Naive thymus-derived CD8-positive, alpha-beta T cell (primary cell): ENCODE measurements around the gene CFL1. TPM values are rescaled to one million over a fixed set of nuclear protein-coding genes. Genes with fewer than 3 reads are reported as not detected.
A peak's percentile ranks its signal among the peaks of the same experiment; 100 is the strongest.

Experiments used
- ATAC-seq, 2 donors: fragments of 150-1000 bp; cut with Tn5 transposase in 1 of 2; sonication (Bioruptor Pico), chemical (Tn5 transposase) in 1 of 2; 1 replicate in 1 of 2; 2 replicates in 1 of 2; pipeline ENCODE4 v1.10.0; 2021; ENCODE audit warnings: mild to moderate bottlenecking in 2 of 2, moderate library complexity in 2 of 2
- POLR2A ChIA-PET: fragments of 350-600 bp; sonication (Branson Sonifier 250); formaldehyde crosslinking; loops from one replicate; lab custom pipeline; 2021; ENCODE audit warnings: antibody characterized with exemption; lab: Charles Lee
- DNase-seq, 10 donors: peaks; one replicate each; pipeline versions ENCODE4 v3.0.0 to v3.0.0-alpha.2; 2020 to 2022
- H3K27ac Mint-ChIP-seq, 10 donors: one replicate each; pipeline ENCODE4 v1.8.0; 2020 to 2022; ENCODE audit warnings: mild to moderate bottlenecking in 10 of 10, mixed read lengths in 10 of 10, moderate library complexity in 4 of 10, inconsistent platforms in 1 of 10
- H3K27me3 Mint-ChIP-seq, 5 donors: one replicate each; pipeline ENCODE4 v1.8.0; 2021 to 2022; ENCODE audit warnings: mixed read lengths in 5 of 5
- H3K36me3 Mint-ChIP-seq, 3 donors: one replicate each; pipeline ENCODE4 v1.8.0; 2020 to 2022; ENCODE audit warnings: mixed read lengths in 3 of 3, mild to moderate bottlenecking in 2 of 3, inconsistent platforms in 1 of 3
- H3K4me1 Mint-ChIP-seq, 4 donors: one replicate each; pipeline ENCODE4 v1.8.0; 2021 to 2022; ENCODE audit warnings: mixed read lengths in 4 of 4
- H3K4me3 Mint-ChIP-seq, 10 donors: one replicate each; pipeline ENCODE4 v1.8.0; 2020 to 2022; ENCODE audit warnings: mild to moderate bottlenecking in 10 of 10, mixed read lengths in 10 of 10, moderate library complexity in 6 of 10, inconsistent platforms in 1 of 10
- H3K9me3 Mint-ChIP-seq, 9 donors: one replicate each; pipeline ENCODE4 v1.8.0; 2020 to 2022; ENCODE audit warnings: mixed read lengths in 9 of 9, mild to moderate bottlenecking in 3 of 9, inconsistent platforms in 1 of 9, moderate library complexity in 1 of 9
- polyA plus RNA-seq, 3 donors: library from polyadenylated mRNA; unstranded; fragments of 300-500 nt; fragmentation: Illumina TruSeq; gene quantifications; one replicate each; pipeline ENCODE4 v1.2.3, GENCODE V29; 2021
- total RNA-seq, 8 experiments: library from RNA in 2 of 8; stranded (reverse) in 2 of 8; gene quantifications; one replicate each; pipeline ENCODE4 v1.2.3 and lab custom pipeline; 2021 to 2026

Gene CFL1
- total and polyA plus RNA-seq, 5 experiments from 2014 or later: 486 to 2,575 (median 2,347) TPM

- no peaks in the 10 kb centered on the region for H3K27me3 Mint-ChIP-seq
- ATAC-seq (peak; percentile 41 to 50), DNase-seq (peak; percentile 90 to 98 (median 95))
- peak within 1 kb of the TSS; percentile 93 to 99 (median 96) for H3K27ac Mint-ChIP-seq
- peak within 1 kb of the TSS; percentile 91 to 99 (median 96) for H3K4me3 Mint-ChIP-seq
- no peaks in the 10 kb centered on the region for H3K9me3 Mint-ChIP-seq
- peaks cover 30 to 45% (median 41%) of the 10 kb centered on the region in 4 donors for H3K4me1 Mint-ChIP-seq
- peaks cover 0 to 48% (median 8%) of the 10 kb centered on the region in 3 donors for H3K36me3 Mint-ChIP-seq
- POLR2A ChIA-PET: interaction anchor here (0.6 to 12.6 kb wide), 43 partner anchors 11 to 1543 kb away, joined by 3 to 405 read pairs (median 7); partner anchors contain the start of genes BANF1, C11orf68, CCDC85B and CTSW
Measured at GRCh38 chr11:65860278-65861164, 2.5 kb upstream of the CFL1 start, which contains the start of gene MUS81. Gene MUS81, plus strand, starts transcription at chr11:65860433. Its CDS starts 321 bp downstream, at chr11:65860754.

- Mint-ChIP-seq H3K27me3 (no peaks in the 10 kb centered on the region), H3K9me3 (no peaks in the 10 kb centered on the region), H3K4me1 (peaks cover 28 to 50% (median 46%) of the 10 kb centered on the region in 4 donors), H3K27ac (peak overlapping the region; percentile 93 to 99 (median 96)), H3K36me3 (peaks cover 0 to 47% (median 8%) of the 10 kb centered on the region in 3 donors), H3K4me3 (peak overlapping the region; percentile 91 to 99 (median 96))
- POLR2A ChIA-PET: interaction anchor here (0.6 to 12.6 kb wide), 44 partner anchors 8 to 1542 kb away, joined by 3 to 405 read pairs (median 7); partner anchors contain the start of genes BANF1, C11orf68, CCDC85B and CTSW
- DNase-seq (peak in 1 of 10 donors; percentile 18), ATAC-seq (peak; percentile 0 to 3)
Measured at GRCh38 chr11:65859812-65860277, 1.9 kb upstream of the CFL1 start.

GRCh38 chr11:65859095-65859811 lies 1.3 kb upstream of the CFL1 start:
- Mint-ChIP-seq H3K36me3 (peaks cover 4 to 48% (median 11%) of the 10 kb centered on the region in 3 donors), H3K9me3 (no peaks in the 10 kb centered on the region), H3K4me1 (peaks cover 33 to 56% (median 52%) of the 10 kb centered on the region in 4 donors), H3K4me3 (peak overlapping the region; percentile 91 to 99 (median 96)), H3K27me3 (no peaks in the 10 kb centered on the region), H3K27ac (peak overlapping the region; percentile 93 to 99 (median 96))
- ATAC-seq: peak; percentile 64 to 65
- POLR2A ChIA-PET: interaction anchor here (0.6 to 12.6 kb wide), 46 partner anchors 7 to 1542 kb away, joined by 3 to 405 read pairs (median 6); partner anchors contain the start of genes BANF1, C11orf68, CCDC85B and CTSW
- DNase-seq: peak; percentile 89 to 100 (median 95)

DNA sequence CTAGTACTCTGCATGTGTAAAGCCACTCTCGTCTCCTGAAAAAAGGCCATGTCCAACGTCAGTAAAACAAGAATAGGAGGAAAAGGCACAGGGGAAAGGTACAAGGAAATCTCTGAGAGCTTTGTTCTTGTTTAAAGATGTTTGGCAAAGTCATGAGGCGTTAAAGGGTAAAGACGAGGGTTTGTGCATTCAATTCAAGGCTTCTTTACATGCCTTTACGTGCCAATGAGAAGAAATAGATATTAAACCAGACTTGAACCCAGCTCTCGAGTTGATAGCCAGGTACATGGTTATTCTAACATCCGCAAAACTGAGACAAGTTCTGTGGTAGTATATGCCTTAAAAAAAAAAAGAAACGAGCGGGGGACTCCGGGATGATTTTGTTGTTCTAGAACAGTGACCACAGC lies 704 bp upstream of the CFL1 start:
- no peak for DNase-seq
- ATAC-seq: no peak
- H3K27ac Mint-ChIP-seq: peak overlapping the region; percentile 67 to 99 (median 96)
- no peaks in the 10 kb centered on the region for H3K27me3 Mint-ChIP-seq
- peak overlapping the region; percentile 91 to 99 (median 96) for H3K4me3 Mint-ChIP-seq
- H3K9me3 Mint-ChIP-seq: no peaks in the 10 kb centered on the region
- peaks cover 31 to 62% (median 57%) of the 10 kb centered on the region in 4 donors for H3K4me1 Mint-ChIP-seq
- H3K36me3 Mint-ChIP-seq: peaks cover 4 to 48% (median 14%) of the 10 kb centered on the region in 3 donors
- POLR2A ChIA-PET: interaction anchor here (0.5 to 12.6 kb wide), 40 partner anchors 9 to 1541 kb away, joined by 3 to 405 read pairs (median 5); partner anchors contain the start of genes BANF1, C11orf68, CCDC85B and CTSW

GRCh38 chr11:65857500-65857852 lies 504 bp downstream of the CFL1 start:
- peaks cover 28 to 63% (median 55%) of the 10 kb centered on the region in 4 donors for H3K4me1 Mint-ChIP-seq
- peaks cover 4 to 42% (median 17%) of the 10 kb centered on the region in 3 donors for H3K36me3 Mint-ChIP-seq
- DNase-seq (peak; percentile 46 to 82 (median 72)), ATAC-seq (no peak)
- no peaks in the 10 kb centered on the region for H3K27me3 Mint-ChIP-seq
- H3K9me3 Mint-ChIP-seq: no peaks in the 10 kb centered on the region
- H3K4me3 Mint-ChIP-seq: peak overlapping the region; percentile 61 to 96 (median 92)
- peak overlapping the region in 4 of 10 donors; percentile 43 to 95 (median 94) for H3K27ac Mint-ChIP-seq
- POLR2A ChIA-PET: interaction anchor here (0.6 to 12.6 kb wide), 20 partner anchors 9 to 1627 kb away, joined by 3 to 405 read pairs (median 5); partner anchors contain the start of genes BANF1, C11orf68, CCDC85B and CTSW

- peaks cover 4 to 44% (median 22%) of the 10 kb centered on the region in 3 donors for H3K36me3 Mint-ChIP-seq
- ATAC-seq (peak; percentile 5 to 11), DNase-seq (peak; percentile 76 to 90 (median 83))
- peaks cover 28 to 66% (median 55%) of the 10 kb centered on the region in 4 donors for H3K4me1 Mint-ChIP-seq
- H3K9me3 Mint-ChIP-seq: no peaks in the 10 kb centered on the region
- POLR2A ChIA-PET: interaction anchor here (0.9 to 12.6 kb wide), 10 partner anchors 9 to 242 kb away, joined by 3 to 405 read pairs (median 6); partner anchors contain the start of genes BANF1, CCDC85B, CTSW and EFEMP2
- no peaks in the 10 kb centered on the region for H3K27me3 Mint-ChIP-seq
- H3K4me3 Mint-ChIP-seq: peak overlapping the region; percentile 87 to 96 (median 94)
- peak overlapping the region; percentile 79 to 96 (median 92) for H3K27ac Mint-ChIP-seq
Measured at GRCh38 chr11:65856689-65857499, 1.1 kb downstream of the CFL1 start.

- H3K4me3 Mint-ChIP-seq: peak overlapping the region; percentile 87 to 96 (median 94)
- DNase-seq (no peak), ATAC-seq (no peak)
- no peaks in the 10 kb centered on the region for H3K9me3 Mint-ChIP-seq
- POLR2A ChIA-PET: interaction anchor here (1.0 to 12.6 kb wide), 5 partner anchors 8 to 241 kb away, joined by 3 to 405 read pairs (median 5); partner anchors contain the start of genes CCDC85B, CTSW, FIBP and KAT5
- peaks cover 28 to 58% (median 53%) of the 10 kb centered on the region in 4 donors for H3K4me1 Mint-ChIP-seq
- no peaks in the 10 kb centered on the region for H3K27me3 Mint-ChIP-seq
- peak overlapping the region in 9 of 10 donors; percentile 79 to 96 (median 92) for H3K27ac Mint-ChIP-seq
- H3K36me3 Mint-ChIP-seq: peaks cover 4 to 45% (median 28%) of the 10 kb centered on the region in 3 donors
Measured at GRCh38 chr11:65855927-65856363, 2.0 kb downstream of the CFL1 start.

DNA sequence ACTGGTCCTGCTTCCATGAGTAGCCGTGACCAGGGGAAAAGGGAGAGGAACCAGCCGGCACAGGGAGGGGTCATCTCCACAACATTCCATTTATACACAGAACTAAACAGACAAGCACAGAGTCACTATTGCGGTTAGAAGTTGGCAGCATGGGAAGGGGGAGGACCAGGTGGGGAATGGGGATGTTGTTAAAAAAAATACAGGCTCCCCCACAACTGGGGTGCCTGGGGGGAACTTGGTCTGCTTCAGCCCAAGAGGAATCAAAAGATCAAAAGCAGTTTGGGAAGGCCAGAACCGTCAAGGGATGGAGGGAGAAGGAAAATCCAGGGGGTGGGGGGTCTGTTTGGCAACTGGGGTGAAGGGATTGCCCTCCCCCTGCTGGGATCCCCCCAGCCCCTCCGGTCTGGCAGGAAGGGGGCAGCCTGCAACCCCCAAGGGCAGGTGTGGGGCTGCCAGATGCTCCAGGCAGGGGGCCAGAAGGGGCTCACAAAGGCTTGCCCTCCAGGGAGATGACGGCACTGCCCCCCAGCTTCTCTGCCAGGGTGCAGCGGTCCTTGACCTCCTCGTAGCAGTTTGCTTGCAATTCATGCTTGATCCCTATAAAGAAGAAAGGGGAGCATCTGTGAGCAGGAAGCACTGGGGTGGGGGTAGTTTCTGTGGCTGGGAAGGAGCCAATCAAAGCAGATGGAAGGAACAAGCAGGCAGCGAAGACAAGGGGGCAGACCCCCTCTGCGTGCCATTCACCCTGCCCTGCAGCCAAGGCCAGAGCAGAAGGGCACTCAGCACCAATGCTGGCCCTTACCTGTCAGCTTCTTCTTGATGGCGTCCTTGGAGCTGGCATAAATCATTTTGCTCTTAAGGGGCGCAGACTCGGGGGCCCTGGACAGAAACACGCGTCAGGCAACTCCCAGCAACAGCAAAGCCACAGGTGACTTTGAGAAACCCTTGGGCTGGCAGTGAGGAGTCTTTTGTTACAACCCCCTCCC lies 2.8 kb downstream of the CFL1 start:
- ATAC-seq (no peak), DNase-seq (no peak)
- Mint-ChIP-seq H3K9me3 (no peaks in the 10 kb centered on the region), H3K27ac (peak overlapping the region in 7 of 10 donors; percentile 47 to 92 (median 75)), H3K27me3 (no peaks in the 10 kb centered on the region), H3K4me3 (peak overlapping the region; percentile 51 to 96 (median 92)), H3K4me1 (peaks cover 23 to 56% (median 50%) of the 10 kb centered on the region in 4 donors), H3K36me3 (peaks cover 4 to 43% (median 28%) of the 10 kb centered on the region in 3 donors)
- POLR2A ChIA-PET: interaction anchor here (1.0 to 12.6 kb wide), 2 partner anchors 31 to 143 kb away, joined by 3 to 405 read pairs; partner anchors contain the start of genes CCDC85B, CTSW, FIBP and KAT5

- ATAC-seq (no peak), DNase-seq (no peak)
- no peaks in the 10 kb centered on the region for H3K9me3 Mint-ChIP-seq
- H3K27ac Mint-ChIP-seq: peak overlapping the region in 8 of 10 donors; percentile 40 to 91 (median 76)
- peaks cover 4 to 43% (median 28%) of the 10 kb centered on the region in 3 donors for H3K36me3 Mint-ChIP-seq
- no peaks in the 10 kb centered on the region for H3K27me3 Mint-ChIP-seq
- POLR2A ChIA-PET: no interaction called here
- peaks cover 18 to 50% (median 47%) of the 10 kb centered on the region in 4 donors for H3K4me1 Mint-ChIP-seq
- H3K4me3 Mint-ChIP-seq: peak overlapping the region in 8 of 10 donors; percentile 14 to 95 (median 51)
Measured at GRCh38 chr11:65854161-65854592, 3.8 kb downstream of the CFL1 start.
